Activated CD4-positive, alpha-beta memory T cell treated with anti-CD3 and anti-CD28 coated beads, Interleukin-2, amount 10 ng/mL, durations not matched to agents 7 days and 5 days (primary cell): ENCODE data around the gene CLDN5. TPM values are rescaled to one million over a fixed set of nuclear protein-coding genes. Genes with fewer than 3 reads are reported as not detected.

Experiments
- CTCF ChIA-PET: fragments of 350-600 bp; sonication (Branson Sonifier 250); formaldehyde crosslinking; loops from one replicate; lab custom pipeline; 2021; ENCODE audit warnings: antibody characterized with exemption, inconsistent platforms; lab: Charles Lee
- POLR2A ChIA-PET: fragments of 350-600 bp; sonication (Branson Sonifier 250); formaldehyde crosslinking; loops from one replicate; lab custom pipeline; 2021; ENCODE audit warnings: antibody characterized with exemption; lab: Charles Lee
- DNase-seq: peaks from one replicate; pipeline ENCODE4 v3.0.0-alpha.2; 2020
- H3K27ac Mint-ChIP-seq: one replicate; pipeline ENCODE4 v1.8.0; 2021; ENCODE audit warnings: mild to moderate bottlenecking, mixed read lengths
- H3K27me3 Mint-ChIP-seq: one replicate; pipeline ENCODE4 v1.8.0; 2021; ENCODE audit warnings: mixed read lengths
- H3K36me3 Mint-ChIP-seq: one replicate; pipeline ENCODE4 v1.8.0; 2021; ENCODE audit warnings: low read depth, mixed read lengths
- H3K4me1 Mint-ChIP-seq: one replicate; pipeline ENCODE4 v1.8.0; 2021; ENCODE audit warnings: mixed read lengths
- H3K4me3 Mint-ChIP-seq: one replicate; pipeline ENCODE4 v1.8.0; 2021; ENCODE audit warnings: mild to moderate bottlenecking, mixed read lengths
- H3K9me3 Mint-ChIP-seq: one replicate; pipeline ENCODE4 v1.8.0; 2021; ENCODE audit warnings: mixed read lengths
- total RNA-seq, 2 experiments: library from RNA; stranded (reverse); gene quantifications; one replicate each; pipeline ENCODE4 v1.2.3, GENCODE V29; 2021

The CLDN5 gene
- total RNA-seq, 2 experiments from 2014 or later: 0.38 TPM; not detected in 1

DNA sequence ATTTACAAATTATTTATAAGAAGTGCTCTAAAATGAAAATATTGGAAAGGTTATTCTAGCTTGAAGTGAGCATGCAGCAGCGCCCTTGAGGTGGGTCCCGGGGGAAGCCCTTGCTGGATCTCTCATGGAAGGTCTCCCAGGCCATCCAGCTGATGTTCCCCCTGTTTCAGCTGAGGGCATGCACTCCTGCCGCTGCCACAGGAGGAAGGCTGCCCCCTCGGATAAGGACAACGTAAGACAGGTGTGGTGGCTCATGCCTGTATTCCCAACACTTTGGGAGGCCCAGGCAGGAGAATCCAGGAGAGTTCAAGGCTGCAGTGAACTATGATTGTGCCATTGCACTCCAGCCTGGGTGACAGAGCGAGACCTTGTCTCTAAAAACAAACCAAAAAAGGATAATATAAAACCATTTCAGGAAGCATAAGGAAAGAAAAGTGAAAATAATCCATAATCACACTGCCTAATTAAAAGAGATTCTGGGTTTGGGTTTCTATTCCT lies 29.5 kb downstream of the CLDN5 start:
- no peaks in the 10 kb centered on the region for H3K9me3 Mint-ChIP-seq
- ChIA-PET CTCF (no interaction called here), POLR2A (interaction anchor here (1.3 to 2.2 kb wide), 2 partner anchors 8 to 15 kb away, joined by 3 to 6 read pairs; partner anchors contain the start of gene CDC45)
- no peak for DNase-seq
- H3K4me1 Mint-ChIP-seq: peaks cover 20% of the 10 kb centered on the region
- H3K27ac Mint-ChIP-seq: no peak overlapping the region
- no peaks in the 10 kb centered on the region for H3K27me3 Mint-ChIP-seq
- H3K36me3 Mint-ChIP-seq: peaks cover 46% of the 10 kb centered on the region
- no peak overlapping the region for H3K4me3 Mint-ChIP-seq

GRCh38 chr22:19494001-19494560 lies 30.1 kb downstream of the CLDN5 start:
- CTCF ChIA-PET: interaction anchor here (1.8 kb wide), 1 partner anchor 136 kb away, joined by 7 read pairs; no protein-coding TSS in a partner anchor
- no peak for DNase-seq
- POLR2A ChIA-PET: interaction anchor here (1.3 to 2.2 kb wide), 2 partner anchors 9 to 14 kb away, joined by 3 to 6 read pairs; partner anchors contain the start of gene CDC45
- H3K9me3 Mint-ChIP-seq: no peaks in the 10 kb centered on the region
- no peak overlapping the region for H3K4me3 Mint-ChIP-seq
- H3K27ac Mint-ChIP-seq: no peak overlapping the region
- H3K27me3 Mint-ChIP-seq: no peaks in the 10 kb centered on the region
- peaks cover 21% of the 10 kb centered on the region for H3K4me1 Mint-ChIP-seq
- H3K36me3 Mint-ChIP-seq: peaks cover 48% of the 10 kb centered on the region

GRCh38 chr22:19492504-19493174 lies 31.6 kb downstream of the CLDN5 start:
- Mint-ChIP-seq H3K4me3 (no peak overlapping the region), H3K4me1 (peaks cover 21% of the 10 kb centered on the region), H3K9me3 (no peaks in the 10 kb centered on the region), H3K27ac (peak overlapping the region; percentile 33), H3K36me3 (peaks cover 54% of the 10 kb centered on the region), H3K27me3 (no peaks in the 10 kb centered on the region)
- no peak for DNase-seq
- ChIA-PET CTCF (interaction anchor here (1.8 kb wide), 1 partner anchor 137 kb away, joined by 7 read pairs; no protein-coding TSS in a partner anchor), POLR2A (interaction anchor here (2.2 kb wide), 1 partner anchor 13 kb away, joined by 6 read pairs; the partner anchor contains the start of gene CDC45)

DNA sequence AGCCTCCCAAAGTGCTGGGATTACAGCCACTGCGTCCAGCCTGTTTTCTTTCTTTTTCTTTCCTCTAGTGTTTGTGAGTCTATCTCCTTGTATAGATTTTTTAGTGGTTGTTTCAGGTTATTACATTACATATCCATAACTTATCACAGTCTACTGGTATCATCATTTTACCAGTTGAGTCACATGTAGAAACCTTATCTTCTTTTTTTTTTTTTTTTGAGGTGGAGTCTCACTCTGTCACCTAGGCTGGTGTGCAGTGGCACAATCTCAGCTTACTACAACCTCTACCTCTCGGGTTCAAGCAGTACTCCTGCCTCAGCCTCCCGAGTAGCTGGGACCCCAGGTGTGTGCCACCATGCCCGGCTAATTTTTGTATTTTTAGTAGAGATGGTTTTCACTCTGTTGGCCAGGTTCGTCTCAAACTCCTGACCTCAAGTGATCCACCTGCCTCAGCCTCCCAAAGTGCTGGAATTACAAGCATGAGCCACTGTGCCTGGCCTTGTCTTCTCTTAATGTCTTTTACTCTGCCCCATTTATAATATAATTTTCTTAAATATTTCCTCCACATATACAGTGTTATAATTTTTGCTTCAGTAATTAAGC lies 33.5 kb downstream of the CLDN5 start:
- no peak overlapping the region for H3K4me3 Mint-ChIP-seq
- peaks cover 48% of the 10 kb centered on the region for H3K36me3 Mint-ChIP-seq
- no peaks in the 10 kb centered on the region for H3K27me3 Mint-ChIP-seq
- peaks cover 21% of the 10 kb centered on the region for H3K4me1 Mint-ChIP-seq
- no peak overlapping the region for H3K27ac Mint-ChIP-seq
- H3K9me3 Mint-ChIP-seq: no peaks in the 10 kb centered on the region
- DNase-seq: no peak
- ChIA-PET CTCF (interaction anchor here (0.6 kb wide), 1 partner anchor 12 kb away, joined by 3 read pairs; no protein-coding TSS in a partner anchor), POLR2A (interaction anchor here (1.6 to 3.9 kb wide), 2 partner anchors 11 to 14 kb away, joined by 5 to 17 read pairs; partner anchors contain the start of genes CDC45 and UFD1)

- DNase-seq: no peak
- H3K9me3 Mint-ChIP-seq: no peaks in the 10 kb centered on the region
- no peak overlapping the region for H3K4me3 Mint-ChIP-seq
- CTCF ChIA-PET: interaction anchor here (1.6 kb wide), 1 partner anchor 11 kb away, joined by 6 read pairs; no protein-coding TSS in a partner anchor
- H3K27ac Mint-ChIP-seq: no peak overlapping the region
- no peaks in the 10 kb centered on the region for H3K27me3 Mint-ChIP-seq
- H3K4me1 Mint-ChIP-seq: peaks cover 30% of the 10 kb centered on the region
- H3K36me3 Mint-ChIP-seq: peaks cover 60% of the 10 kb centered on the region
- POLR2A ChIA-PET: interaction anchor here (1.0 to 3.9 kb wide), 3 partner anchors 9 to 12 kb away, joined by 3 to 17 read pairs (median 5); partner anchors contain the start of genes CDC45 and UFD1
Measured at GRCh38 chr22:19488884-19489843, 35.0 kb downstream of the CLDN5 start.

DNA sequence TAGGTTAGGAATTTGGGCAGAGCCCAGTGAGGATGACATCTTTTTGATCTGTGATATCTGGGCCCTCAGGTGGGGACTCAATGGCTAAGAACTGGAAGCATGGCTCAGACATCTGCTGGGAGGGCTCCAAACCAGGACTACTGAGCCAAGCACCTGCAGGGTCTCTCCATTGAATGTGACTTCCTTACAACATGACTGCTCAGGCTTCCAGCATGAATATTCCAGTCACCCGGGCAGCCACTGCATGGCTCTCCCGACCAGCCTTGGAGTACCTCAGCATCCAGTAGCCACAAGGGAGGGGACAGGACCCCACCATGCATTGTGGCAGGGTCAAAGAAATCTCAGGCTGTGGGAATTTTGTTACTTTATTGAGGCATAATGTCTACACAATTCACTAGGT lies 35.9 kb downstream of the CLDN5 start:
- Mint-ChIP-seq H3K9me3 (no peaks in the 10 kb centered on the region), H3K27me3 (no peaks in the 10 kb centered on the region), H3K36me3 (peaks cover 63% of the 10 kb centered on the region), H3K4me1 (peaks cover 37% of the 10 kb centered on the region), H3K27ac (no peak overlapping the region), H3K4me3 (no peak overlapping the region)
- DNase-seq: no peak
- POLR2A ChIA-PET: interaction anchor here (3.9 kb wide), 1 partner anchor 9 kb away, joined by 17 read pairs; the partner anchor contains the start of genes CDC45 and UFD1
- CTCF ChIA-PET: interaction anchor here (0.9 kb wide), 2 partner anchors 9 to 142 kb away, joined by 5 read pairs; partner anchors contain the start of gene CDC45

- Mint-ChIP-seq H3K36me3 (peaks cover 49% of the 10 kb centered on the region), H3K4me1 (peaks cover 35% of the 10 kb centered on the region), H3K9me3 (no peaks in the 10 kb centered on the region), H3K4me3 (no peak overlapping the region), H3K27me3 (no peaks in the 10 kb centered on the region), H3K27ac (no peak overlapping the region)
- POLR2A ChIA-PET: interaction anchor here (0.7 to 1.7 kb wide), 2 partner anchors 36 to 107 kb away, joined by 3 to 5 read pairs; partner anchors contain the start of gene C22orf39
- CTCF ChIA-PET: no interaction called here
- DNase-seq: no peak
Measured at GRCh38 chr22:19483481-19484244, 40.5 kb downstream of the CLDN5 start.

- ChIA-PET CTCF (no interaction called here), POLR2A (no interaction called here)
- Mint-ChIP-seq H3K36me3 (peaks cover 39% of the 10 kb centered on the region), H3K9me3 (no peaks in the 10 kb centered on the region), H3K27ac (no peak overlapping the region), H3K4me1 (peaks cover 41% of the 10 kb centered on the region), H3K27me3 (no peaks in the 10 kb centered on the region), H3K4me3 (no peak overlapping the region)
- DNase-seq: no peak
Measured at GRCh38 chr22:19482297-19482696, 41.9 kb downstream of the CLDN5 start.

DNA sequence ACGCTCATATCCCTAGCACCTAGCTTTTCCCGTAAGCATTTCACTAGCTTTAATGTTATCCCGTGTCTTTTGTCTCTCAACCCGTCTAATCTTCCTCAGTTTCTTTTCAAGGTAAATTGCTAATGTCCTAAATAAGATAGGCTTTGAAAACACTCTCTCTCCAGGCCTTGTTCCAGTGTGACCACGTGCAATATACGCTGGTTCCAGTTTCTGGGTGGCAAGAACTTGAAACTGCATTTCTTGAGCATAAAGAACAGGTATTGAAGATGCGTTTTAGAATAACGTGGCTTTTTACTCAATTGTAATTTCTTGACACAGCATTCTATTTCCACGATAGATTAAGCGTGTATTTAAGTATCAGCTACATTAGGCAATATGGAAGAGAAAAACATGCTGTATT lies 43.4 kb downstream of the CLDN5 start:
- DNase-seq: no peak
- Mint-ChIP-seq H3K27ac (peak overlapping the region; percentile 95), H3K4me3 (peak overlapping the region; percentile 100), H3K4me1 (peaks cover 51% of the 10 kb centered on the region), H3K36me3 (peaks cover 38% of the 10 kb centered on the region), H3K27me3 (no peaks in the 10 kb centered on the region), H3K9me3 (no peaks in the 10 kb centered on the region)
- ChIA-PET CTCF (interaction anchor here (0.8 to 2.2 kb wide), 4 partner anchors 11 to 336 kb away, joined by 3 to 8 read pairs (median 4); partner anchors contain the start of gene ESS2), POLR2A (interaction anchor here (0.6 to 5.0 kb wide), 8 partner anchors 8 to 1405 kb away, joined by 3 to 59 read pairs (median 8); partner anchors contain the start of genes C22orf39, HIRA and MRPL40)

GRCh38 chr22:19480173-19480568 lies 44.0 kb downstream of the CLDN5 start:
- CTCF ChIA-PET: interaction anchor here (0.6 to 3.3 kb wide), 9 partner anchors 8 to 572 kb away, joined by 3 to 16 read pairs (median 4); partner anchors contain the start of gene ESS2
- Mint-ChIP-seq H3K9me3 (no peaks in the 10 kb centered on the region), H3K36me3 (peaks cover 39% of the 10 kb centered on the region), H3K4me3 (peak overlapping the region; percentile 100), H3K27ac (peak overlapping the region; percentile 95), H3K27me3 (no peaks in the 10 kb centered on the region), H3K4me1 (peaks cover 52% of the 10 kb centered on the region)
- POLR2A ChIA-PET: interaction anchor here (0.6 to 5.0 kb wide), 18 partner anchors 9 to 1405 kb away, joined by 3 to 59 read pairs (median 4); partner anchors contain the start of genes C22orf39, ESS2, HIRA and MRPL40
- peak; percentile 20 for DNase-seq
